NT2/D1 (cell line): ENCODE measurements around the gene RNASEH2A.

Source experiments
- SUZ12 ChIP-seq: IDR thresholded peaks from 2 replicates; pipeline ENCODE4 v1.6.1; 2011; ENCODE audit not compliant: insufficient read length, insufficient read depth; ENCODE audit errors: extremely low read depth
- YY1 ChIP-seq: IDR thresholded peaks from 2 replicates; pipeline ENCODE4 v1.6.1; 2011; ENCODE audit not compliant: insufficient read length, insufficient read depth
- ZNF274 ChIP-seq: IDR thresholded peaks from 2 replicates; pipeline ENCODE4 v1.6.1; 2011; ENCODE audit warnings: mild to moderate bottlenecking, low read depth, low read length

DNA sequence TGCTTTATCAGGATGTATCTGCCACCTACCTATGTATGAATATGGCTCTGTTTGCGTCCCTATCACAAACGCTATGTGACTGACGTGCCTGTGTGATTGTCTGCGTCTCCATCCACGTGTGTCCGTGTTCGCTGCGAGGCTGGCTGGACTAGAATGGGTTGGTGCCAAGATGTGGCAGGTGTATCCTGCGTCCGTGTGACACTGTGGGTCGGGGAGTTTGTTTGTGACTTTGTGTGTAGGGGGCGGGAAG is 24.3 kb upstream of the RNASEH2A start:
- TF ChIP-seq ZNF274 (no peak), YY1 (no peak), SUZ12 (no peak)
